GM12878 (cell line): ENCODE data around the gene LSM12. TPM values are rescaled to one million over a fixed set of nuclear protein-coding genes. Genes with fewer than 3 reads are reported as not detected.
A peak's percentile ranks its signal among the peaks of the same experiment; 100 is the strongest.

Experiments
- ATAC-seq: fragments of 200-7000 bp; cut with Tn5 transposase; 3 replicates; pipeline ENCODE4 v1.9.1; 2020; ENCODE audit warnings: mild to moderate bottlenecking, moderate library complexity
- BruUV-seq: library from RNA; stranded (reverse); fragments of 400-500 nt; replicated peaks from 2 replicates; lab custom pipeline; 2021; lab: Mats Ljungman, UMichigan
- CTCF ChIA-PET: fragments of 300-600 bp; sonication (Branson Sonifier 250); formaldehyde crosslinking; extraction: SDS; loops from one replicate; lab custom pipeline; 2021; ENCODE audit warnings: inconsistent platforms; lab: Yijun Ruan, JAX
- POLR2A ChIA-PET: fragments of 350-600 bp; formaldehyde crosslinking; extraction: SDS; loops from one replicate; lab custom pipeline; 2021; ENCODE audit warnings: inconsistent platforms; lab: Charles Lee
- RAD21 ChIA-PET: fragments of 300-600 bp; sonication (Branson Sonifier 250); formaldehyde crosslinking; loops from one replicate; lab custom pipeline; 2023; ENCODE audit warnings: antibody characterized with exemption; ENCODE audit not compliant: unreplicated experiment; lab: Charles Lee
- SMC1A ChIA-PET: fragments of 300-600 bp; sonication (Branson Sonifier 250); formaldehyde crosslinking; loops from one replicate; lab custom pipeline; 2023; ENCODE audit not compliant: unreplicated experiment, uncharacterized antibody; lab: Charles Lee
- DNase-seq: peaks from one replicate; pipeline ENCODE4 v3.0.0-alpha.2; 2011; ENCODE audit warnings: low read depth, low spot score
- FAIRE-seq: peaks from 3 replicates; lab custom pipeline; 2011; peaks lifted over from hg19 to GRCh38; lab: Jason Lieb, UNC
- H2AFZ ChIP-seq: 2 replicates; pipeline ENCODE4 v1.6.0; 2011; ENCODE audit warnings: low read depth, low read length, control low read depth; ENCODE audit not compliant: control insufficient read depth
- H3K27ac ChIP-seq: 2 replicates; pipeline ENCODE4 v1.5.1; 2011; ENCODE audit warnings: control low read depth; ENCODE audit not compliant: control insufficient read depth, insufficient read depth
- H3K27me3 ChIP-seq, 2 experiments: replicated peaks in 1 of 2; 2 replicates each; pipeline versions ENCODE4 v1.6.0 to v1.6.1; 2011; ENCODE audit warnings: low read length in 1 of 2; ENCODE audit not compliant: control insufficient read depth in 2 of 2, insufficient read depth in 2 of 2
- H3K36me3 ChIP-seq, 2 experiments: 2 replicates each; pipeline ENCODE4 v1.5.1; 2011; ENCODE audit warnings: low read length in 1 of 2; ENCODE audit not compliant: control insufficient read depth in 2 of 2, insufficient read depth in 2 of 2
- H3K4me1 ChIP-seq: 2 replicates; pipeline ENCODE4 v1.6.1; 2011; ENCODE audit warnings: mild to moderate bottlenecking, low read length, moderate library complexity, mixed read lengths; ENCODE audit not compliant: control insufficient read depth, insufficient read depth
- H3K4me2 ChIP-seq: 2 replicates; pipeline ENCODE4 v1.6.0; 2011; ENCODE audit warnings: control low read depth; ENCODE audit not compliant: control insufficient read depth, insufficient read depth
- H3K4me3 ChIP-seq: fragments of 200-600 bp; sonication (generic); 2 replicates; pipeline ENCODE4 v1.5.1; 2016
- H3K79me2 ChIP-seq: 2 replicates; pipeline ENCODE4 v1.6.0; 2011; ENCODE audit warnings: low read length; ENCODE audit not compliant: control insufficient read depth, insufficient read depth
- H3K9ac ChIP-seq: 2 replicates; pipeline ENCODE4 v1.8.0; 2011; ENCODE audit warnings: low read length, control low read depth, mixed read lengths; ENCODE audit not compliant: control insufficient read depth, insufficient read depth
- H3K9me3 ChIP-seq: replicated peaks from 3 replicates; pipeline ENCODE4 v1.5.1; 2011; ENCODE audit warnings: mild to moderate bottlenecking, low read length; ENCODE audit not compliant: control insufficient read depth, insufficient read depth
- H4K20me1 ChIP-seq: 2 replicates; pipeline ENCODE4 v1.6.0; 2011; ENCODE audit not compliant: control insufficient read depth, insufficient read depth
- ASH2L ChIP-seq: fragments of 300-600, 200-600 bp; sonication (generic); IDR thresholded peaks from 2 replicates; pipeline ENCODE4 v1.6.1; 2017; ENCODE audit warnings: low read depth, mild to moderate bottlenecking, borderline replicate concordance
- CHD2 ChIP-seq: IDR thresholded peaks from 2 replicates; pipeline ENCODE4 v1.6.1; 2011; ENCODE audit warnings: low read depth, low read length, improper control_type of control experiment, borderline replicate concordance
- DPF2 ChIP-seq: fragments of 450-650 bp; IDR thresholded peaks from 2 replicates; pipeline ENCODE4 v1.6.1; 2017; ENCODE audit warnings: mild to moderate bottlenecking
- GABPA ChIP-seq: IDR thresholded peaks from 2 replicates; pipeline ENCODE4 v1.6.1; 2014; ENCODE audit warnings: antibody characterized with exemption, low read depth, mild to moderate bottlenecking, inconsistent platforms
- HDAC2 ChIP-seq: fragments of 200-600 bp; sonication (generic); IDR thresholded peaks from 2 replicates; pipeline ENCODE4 v1.6.1; 2017
- SMAD1 ChIP-seq: fragments of 450-650 bp; IDR thresholded peaks from 2 replicates; pipeline ENCODE4 v1.6.1; 2018; ENCODE audit warnings: mild to moderate bottlenecking, low read depth; ENCODE audit not compliant: partially characterized antibody
- WGBS: methylation state at CpG from one replicate; pipeline ENCODE4 v1.1.6; 2016; ENCODE audit warnings: low lambda C conversion rate; ENCODE audit not compliant: insufficient replicate concordance, insufficient coverage; ENCODE audit errors: missing lambda C conversion rate; 5-methylcytosine and 5-hydroxymethylcytosine counted together
- in situ Hi-C: fragments of 300-500 bp; cut with MboI; formaldehyde crosslinking; loops from 9 replicates; pipeline ENCODE4 v1.14.3; 2018; ENCODE audit warnings: mixed read lengths
- intact Hi-C: fragments of 100-400 bp; cut with micrococcal nuclease; formaldehyde crosslinking; loops from one replicate; pipeline ENCODE4 v1.14.2; 2022; ENCODE audit not compliant: unreplicated experiment
- polyA plus RNA-seq, 11 experiments: library from polyadenylated mRNA; depleted of rRNA in 4 of 11; unstranded in 6 of 11; stranded (reverse) in 5 of 11; fragments of >200 nt; fragmentation: Nextera tagmentation in 4 of 11; fragmentation: Illumina TruSeq in 1 of 11; extraction: Ambion mirVana in 4 of 11; extraction: Trizol in 1 of 11; gene quantifications; 1 replicate in 1 of 11; 2 replicates in 10 of 11; pipeline versions ENCODE4 v1.2.1 to v1.2.3, GENCODE V29; 2011 to 2016; ENCODE audit warnings: inconsistent platforms in 2 of 11, missing spikeins in 2 of 11, low read depth in 1 of 11
- total RNA-seq, 4 experiments: library from RNA; depleted of rRNA in 3 of 4; stranded (reverse); fragments of >200 nt in 3 of 4; fragmentation: Illumina TruSeq in 1 of 4; extraction: Trizol in 1 of 4; gene quantifications; 2 replicates each; pipeline versions ENCODE4 v1.2.1 to v1.2.3, GENCODE V29; 2013 to 2021
- TF ChIP-seq, protein P1 (sequence below): fragments of 450-650 bp; IDR thresholded peaks from 2 replicates; pipeline ENCODE4 v1.6.1; 2018; ENCODE audit warnings: mild to moderate bottlenecking, low read depth, moderate library complexity; ENCODE audit not compliant: partially characterized antibody

The LSM12 gene
- total and polyA plus RNA-seq, 10 of the 15 experiments (the other 5 are each of a cell fraction or from before 2014, with no cell fraction given), result 51.1 to 206 (median 70.8) TPM

DNA sequence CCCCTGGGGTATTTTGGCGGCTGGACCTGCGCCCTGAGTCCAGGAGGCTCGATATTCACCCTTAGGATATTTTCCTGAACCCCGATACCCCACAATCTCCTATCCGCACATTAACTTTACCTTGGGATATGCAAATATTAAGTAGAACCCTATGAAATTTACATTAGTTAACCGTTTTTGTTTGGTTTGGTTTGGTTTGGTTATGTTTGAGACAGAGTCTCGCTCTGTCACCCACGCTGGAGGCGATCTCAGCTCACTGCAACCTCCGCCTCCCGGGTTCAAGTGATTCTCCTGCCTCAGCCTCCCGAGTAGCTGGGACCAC is 71.4 kb downstream of the LSM12 start:
- Histone ChIP-seq H3K4me1 (no peaks in the 10 kb centered on the region), H3K9me3 (no peaks in the 10 kb centered on the region), H3K27me3 (peaks cover 4 to 6% of the 10 kb centered on the region in 2 experiments; a peak in 3 of 4 replicates), H3K36me3 (no peaks in the 10 kb centered on the region), H4K20me1 (no peaks in the 10 kb centered on the region), H3K9ac (no peak overlapping the region), H3K79me2 (no peaks in the 10 kb centered on the region), H3K4me2 (peak overlapping the region; percentile 42; the same call in 1 of the 2 replicates), H3K27ac (no peak overlapping the region), H2AFZ (no peak overlapping the region; the same call in 1 of the 2 replicates), H3K4me3 (no peak overlapping the region)
- 5% methylated on average over 12 of the region's 12 CpGs for WGBS
- ATAC-seq, result no peak
- intact Hi-C loops (loop anchor here (1.0 to 10.0 kb wide), 2 partner anchors 51 to 120 kb away; no protein-coding TSS in a partner anchor), in situ Hi-C loops (no loop called here)
- ChIA-PET POLR2A (no interaction called here), CTCF (interaction anchor here (0.7 to 5.0 kb wide), 6 partner anchors 49 to 117 kb away, joined by 3 to 42 read pairs (median 4); partner anchors contain the start of gene PPY), RAD21 (interaction anchor here (0.7 kb wide), 1 partner anchor 51 kb away, joined by 3 read pairs; no protein-coding TSS in a partner anchor), SMC1A (interaction anchor here (1.8 to 2.1 kb wide), 2 partner anchors 52 to 85 kb away, joined by 6 to 7 read pairs; no protein-coding TSS in a partner anchor)
- no TSS peak for BruUV-seq
- TF ChIP-seq CHD2, result no peak
- TF ChIP-seq, protein P1, sequence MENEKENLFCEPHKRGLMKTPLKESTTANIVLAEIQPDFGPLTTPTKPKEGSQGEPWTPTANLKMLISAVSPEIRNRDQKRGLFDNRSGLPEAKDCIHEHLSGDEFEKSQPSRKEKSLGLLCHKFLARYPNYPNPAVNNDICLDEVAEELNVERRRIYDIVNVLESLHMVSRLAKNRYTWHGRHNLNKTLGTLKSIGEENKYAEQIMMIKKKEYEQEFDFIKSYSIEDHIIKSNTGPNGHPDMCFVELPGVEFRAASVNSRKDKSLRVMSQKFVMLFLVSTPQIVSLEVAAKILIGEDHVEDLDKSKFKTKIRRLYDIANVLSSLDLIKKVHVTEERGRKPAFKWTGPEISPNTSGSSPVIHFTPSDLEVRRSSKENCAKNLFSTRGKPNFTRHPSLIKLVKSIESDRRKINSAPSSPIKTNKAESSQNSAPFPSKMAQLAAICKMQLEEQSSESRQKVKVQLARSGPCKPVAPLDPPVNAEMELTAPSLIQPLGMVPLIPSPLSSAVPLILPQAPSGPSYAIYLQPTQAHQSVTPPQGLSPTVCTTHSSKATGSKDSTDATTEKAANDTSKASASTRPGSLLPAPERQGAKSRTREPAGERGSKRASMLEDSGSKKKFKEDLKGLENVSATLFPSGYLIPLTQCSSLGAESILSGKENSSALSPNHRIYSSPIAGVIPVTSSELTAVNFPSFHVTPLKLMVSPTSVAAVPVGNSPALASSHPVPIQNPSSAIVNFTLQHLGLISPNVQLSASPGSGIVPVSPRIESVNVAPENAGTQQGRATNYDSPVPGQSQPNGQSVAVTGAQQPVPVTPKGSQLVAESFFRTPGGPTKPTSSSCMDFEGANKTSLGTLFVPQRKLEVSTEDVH, result no peak
- no peak for TF ChIP-seq ASH2L
- TF ChIP-seq GABPA, result no peak
- no peak for TF ChIP-seq HDAC2
- no peak for TF ChIP-seq DPF2
- no peak for TF ChIP-seq SMAD1
- FAIRE-seq, result no peak
- no peak for DNase-seq
